Mammary epithelial cell (primary cell): ENCODE data around the gene TSGA10IP.

ENCODE experiments used
- CTCF ChIP-seq, 2 donors: IDR thresholded peaks in 1 of 2; conservative IDR thresholded peaks in 1 of 2; 2 replicates each; pipeline ENCODE4 v1.5.1; 2011 to 2012; ENCODE audit warnings: inconsistent platforms in 2 of 2, low read length in 2 of 2, mild to moderate bottlenecking in 2 of 2, control low read depth in 1 of 2, low read depth in 1 of 2; ENCODE audit not compliant: insufficient read depth in 1 of 2; ENCODE audit errors: extremely low read depth in 1 of 2
- EZH2 ChIP-seq: IDR thresholded peaks from 2 replicates; pipeline ENCODE4 v1.6.1; 2012; ENCODE audit warnings: low read length, inconsistent platforms, borderline replicate concordance

GRCh38 chr11:65981101-65981740 lies 35.9 kb downstream of the TSGA10IP start:
- TF ChIP-seq CTCF (conservative IDR thresholded peaks at IDR 0.05 in 1 of 2, IDR thresholded peaks at IDR 0.05 in 1 of 2; ENCODE audit: extremely low read depth in 1 of 2, insufficient read depth in 1 of 2, low read depth in 1 of 2, low read length in 2 of 2) (no peak), EZH2 (no peak)
